Gastrocnemius medialis (tissue), 4 donors: ENCODE results near the gene NT5DC3. TPM values are rescaled to one million over a fixed set of nuclear protein-coding genes. Genes with fewer than 3 reads are reported as not detected.

Experiments
- ATAC-seq, 2 donors: fragments of 150-250 bp; one replicate each; pipeline ENCODE4 v1.9.1; 2016
- DNase-seq, 2 donors: peaks; one replicate each; pipeline ENCODE4 v3.0.0-alpha.2; 2019
- H3K27ac ChIP-seq, 4 donors: fragments of 200-600 bp; sonication (generic); 1 replicate in 1 of 4; 2 replicates in 3 of 4; pipeline ENCODE4 v1.5.1; 2016 to 2018; ENCODE audit warnings: mild to moderate bottlenecking in 2 of 4, moderate library complexity in 1 of 4
- H3K27me3 ChIP-seq, 3 donors: fragments of 200-600 bp; sonication (generic) in 2 of 3; 1 replicate in 1 of 3; 2 replicates in 2 of 3; pipeline versions ENCODE4 v1.5.1 to v1.6.0; 2016 to 2019; ENCODE audit warnings: mild to moderate bottlenecking in 1 of 3, moderate library complexity in 1 of 3
- H3K36me3 ChIP-seq, 2 donors: fragments of 200-600 bp; sonication (generic) in 1 of 2; one replicate each; pipeline ENCODE4 v1.5.1; 2017 to 2018
- H3K4me1 ChIP-seq, 2 donors: fragments of 200-600 bp; sonication (generic) in 1 of 2; one replicate each; pipeline ENCODE4 v1.5.1; 2016 to 2017; ENCODE audit warnings: mild to moderate bottlenecking in 2 of 2
- H3K4me3 ChIP-seq, 4 donors: fragments of 200-600 bp; sonication (generic) in 3 of 4; 1 replicate in 1 of 4; 2 replicates in 3 of 4; pipeline ENCODE4 v1.5.1; 2016 to 2019; ENCODE audit warnings: mild to moderate bottlenecking in 2 of 4
- H3K9me3 ChIP-seq, 3 donors: fragments of 200-600 bp; sonication (generic) in 2 of 3; 1 replicate in 1 of 3; 2 replicates in 2 of 3; pipeline ENCODE4 v1.5.1; 2016 to 2019
- CTCF ChIP-seq, 5 experiments: fragments of 450-650 bp in 3 of 5; fragments of 200-600 bp in 2 of 5; sonication (generic) in 2 of 5; IDR thresholded peaks in 4 of 5; conservative IDR thresholded peaks in 1 of 5; 1 replicate in 4 of 5; 2 replicates in 1 of 5; pipeline ENCODE4 v1.5.1; 2016 to 2019; ENCODE audit warnings: antibody characterized with exemption in 5 of 5, mild to moderate bottlenecking in 3 of 5, moderate library complexity in 3 of 5
- POLR2A ChIP-seq, 2 donors: fragments of 450-650 bp; IDR thresholded peaks; one replicate each; pipeline ENCODE4 v1.6.1; 2017; ENCODE audit warnings: antibody characterized with exemption in 2 of 2, mild to moderate bottlenecking in 2 of 2, moderate library complexity in 2 of 2
- in situ Hi-C, 4 donors: fragments of 200-750 bp; cut with MboI; loops; one replicate each; pipeline versions ENCODE4 v1.15.0 to v1.8.0; 2017; ENCODE audit warnings: low sequenced_read_pairs in 4 of 4
- intact Hi-C: fragments of 100-400 bp; cut with DNase I; formaldehyde crosslinking; loops from one replicate; pipeline ENCODE4 v1.15.1; 2023; ENCODE audit warnings: low total_unique reads
- total RNA-seq, 4 donors: library from RNA; depleted of rRNA; stranded (reverse); fragments of >200 nt; gene quantifications; one replicate each; pipeline versions ENCODE4 v1.1.0 to v1.2.3, GENCODE V29; 2016

Gene NT5DC3
- total RNA-seq, 4 donors from 2014 or later = 8.8 to 18.7 (median 13.9) TPM

GRCh38 chr12:103829092-103829491 lies 11.9 kb downstream of the NT5DC3 start:
- in situ Hi-C loops = no loop called here

GRCh38 chr12:103827911-103828391 lies 13.1 kb downstream of the NT5DC3 start:
- Histone ChIP-seq H3K4me1 (peaks cover 11 to 12% of the 10 kb centered on the region in 2 donors), H3K27me3 (no peaks in the 10 kb centered on the region), H3K27ac (peak overlapping the region in 1 of 4 donors; percentile 2), H3K4me3 (no peak overlapping the region), H3K36me3 (no peaks in the 10 kb centered on the region), H3K9me3 (no peaks in the 10 kb centered on the region)
- in situ Hi-C loops = no loop called here
- TF ChIP-seq POLR2A (IDR thresholded peaks at IDR 0.05) (no peak), CTCF (IDR thresholded peaks at IDR 0.05 in 4 of 5, conservative IDR thresholded peaks at IDR 0.05 in 1 of 5) (no peak)
- ATAC-seq = no peak
- intact Hi-C loops = no loop called here
- DNase-seq = no peak

More at GRCh38 chr12:103829092-103829491, 11.9 kb downstream of the NT5DC3 start:
- ATAC-seq = no peak
- no peaks in the 10 kb centered on the region for H3K36me3 ChIP-seq
- intact Hi-C loops = no loop called here
- no peak for TF ChIP-seq POLR2A (IDR thresholded peaks at IDR 0.05)
- no peak for TF ChIP-seq CTCF (IDR thresholded peaks at IDR 0.05 in 4 of 5, conservative IDR thresholded peaks at IDR 0.05 in 1 of 5)
- no peak overlapping the region for H3K4me3 ChIP-seq
- peaks cover 7 to 11% of the 10 kb centered on the region in 2 donors for H3K4me1 ChIP-seq
- no peak for DNase-seq
- no peak overlapping the region for H3K27ac ChIP-seq
- no peaks in the 10 kb centered on the region for H3K27me3 ChIP-seq
- no peaks in the 10 kb centered on the region for H3K9me3 ChIP-seq

GRCh38 chr12:103824845-103825244 lies 16.2 kb downstream of the NT5DC3 start:
- Histone ChIP-seq H3K27me3 (no peaks in the 10 kb centered on the region), H3K4me1 (peaks cover 17 to 18% of the 10 kb centered on the region in 2 donors), H3K36me3 (no peaks in the 10 kb centered on the region), H3K27ac (no peak overlapping the region), H3K4me3 (no peak overlapping the region), H3K9me3 (no peaks in the 10 kb centered on the region)
- in situ Hi-C loops = no loop called here
- intact Hi-C loops = no loop called here
- ATAC-seq (no peak), DNase-seq (no peak)
- no peak for TF ChIP-seq POLR2A (IDR thresholded peaks at IDR 0.05)
- TF ChIP-seq CTCF (IDR thresholded peaks at IDR 0.05 in 4 of 5, conservative IDR thresholded peaks at IDR 0.05 in 1 of 5) = no peak

GRCh38 chr12:103824290-103824689 lies 16.7 kb downstream of the NT5DC3 start:
- TF ChIP-seq POLR2A (IDR thresholded peaks at IDR 0.05) (no peak), CTCF (IDR thresholded peaks at IDR 0.05 in 4 of 5, conservative IDR thresholded peaks at IDR 0.05 in 1 of 5) (no peak)
- H3K4me1 ChIP-seq = peaks cover 18% of the 10 kb centered on the region in 2 donors
- no peak overlapping the region for H3K4me3 ChIP-seq
- H3K36me3 ChIP-seq = no peaks in the 10 kb centered on the region
- no peaks in the 10 kb centered on the region for H3K27me3 ChIP-seq
- in situ Hi-C loops (no loop called here), intact Hi-C loops (no loop called here)
- no peaks in the 10 kb centered on the region for H3K9me3 ChIP-seq
- H3K27ac ChIP-seq = no peak overlapping the region
- ATAC-seq = peak; percentile 68 to 80
- peak in 1 of 2 donors; percentile 23 for DNase-seq

- no peak for TF ChIP-seq POLR2A (IDR thresholded peaks at IDR 0.05)
- TF ChIP-seq CTCF (IDR thresholded peaks at IDR 0.05 in 4 of 5, conservative IDR thresholded peaks at IDR 0.05 in 1 of 5) = no peak
- in situ Hi-C loops (no loop called here), intact Hi-C loops (no loop called here)
- Histone ChIP-seq H3K36me3 (no peaks in the 10 kb centered on the region), H3K27me3 (no peaks in the 10 kb centered on the region), H3K4me3 (no peak overlapping the region), H3K4me1 (peaks cover 18 to 22% of the 10 kb centered on the region in 2 donors), H3K9me3 (no peaks in the 10 kb centered on the region), H3K27ac (no peak overlapping the region)
- DNase-seq (no peak), ATAC-seq (peak in 1 of 2 donors; percentile 14)
Measured at GRCh38 chr12:103823871-103824270, 17.2 kb downstream of the NT5DC3 start.
